Putamen (tissue), 1 donor: ENCODE data around the gene STYXL2.

Experiments
- DNase-seq: peaks from one replicate; pipeline ENCODE4 v3.0.0-alpha.2; 2016; ENCODE audit warnings: low spot score

The STYXL2 gene

DNA sequence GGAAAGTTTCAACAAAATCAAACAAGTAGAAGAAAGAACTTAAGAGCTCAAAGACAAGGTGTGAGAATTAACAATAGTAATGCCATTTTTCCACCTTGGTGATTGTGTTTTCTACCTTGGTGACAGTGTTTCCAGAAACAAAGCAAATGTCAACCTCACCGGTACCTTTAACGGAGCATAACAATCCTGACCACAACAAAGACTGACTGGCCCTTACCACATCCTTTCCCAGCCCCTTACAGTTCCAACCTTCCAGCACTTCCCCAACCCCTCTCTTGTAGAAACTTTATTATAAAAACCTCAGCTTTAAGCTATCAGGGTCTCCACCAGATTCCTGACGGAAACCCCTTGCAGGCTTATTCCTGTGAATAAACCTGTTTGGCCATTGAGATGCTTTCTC, 16.7 kb downstream of the STYXL2 start:
- DNase-seq: no peak

DNA sequence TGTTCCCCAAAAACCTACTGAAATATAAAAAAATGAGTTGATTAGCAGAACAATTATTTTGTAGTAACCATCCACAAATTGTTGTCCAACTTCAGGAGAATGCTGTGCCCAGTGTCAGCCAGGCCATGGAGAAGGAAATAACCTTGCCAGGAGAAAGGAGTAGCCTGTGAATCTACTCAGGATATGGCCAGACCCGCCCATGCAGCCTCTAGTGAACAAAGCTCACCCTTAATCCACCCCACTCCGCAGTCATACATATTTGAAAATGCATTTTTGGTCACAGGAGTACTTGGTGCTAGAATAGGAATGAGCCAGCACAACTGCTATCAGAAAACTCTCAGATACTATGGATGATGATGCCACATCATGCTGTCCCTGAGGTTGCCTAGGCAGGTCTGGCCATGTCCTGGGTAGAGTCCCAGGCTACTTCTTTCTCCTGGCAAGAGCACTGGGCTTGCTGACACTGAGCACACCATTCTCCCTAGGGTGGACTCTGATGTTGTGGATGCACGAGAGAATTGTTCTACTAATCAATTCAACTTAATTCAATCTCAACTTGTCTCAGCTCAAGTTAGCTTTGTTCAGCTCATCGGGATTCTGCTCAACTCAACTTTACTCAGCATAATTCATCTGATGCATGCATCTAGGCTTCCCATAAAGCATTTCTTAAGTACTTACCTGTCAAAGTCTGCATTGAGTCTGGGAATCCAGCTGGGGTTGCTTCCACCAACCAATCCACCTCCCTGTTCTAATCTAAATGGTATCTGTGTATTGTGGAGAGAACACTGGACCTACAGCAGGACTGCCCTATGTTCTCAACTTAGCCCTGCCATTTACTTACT, 18.2 kb downstream of the STYXL2 start:
- no peak for DNase-seq

DNA sequence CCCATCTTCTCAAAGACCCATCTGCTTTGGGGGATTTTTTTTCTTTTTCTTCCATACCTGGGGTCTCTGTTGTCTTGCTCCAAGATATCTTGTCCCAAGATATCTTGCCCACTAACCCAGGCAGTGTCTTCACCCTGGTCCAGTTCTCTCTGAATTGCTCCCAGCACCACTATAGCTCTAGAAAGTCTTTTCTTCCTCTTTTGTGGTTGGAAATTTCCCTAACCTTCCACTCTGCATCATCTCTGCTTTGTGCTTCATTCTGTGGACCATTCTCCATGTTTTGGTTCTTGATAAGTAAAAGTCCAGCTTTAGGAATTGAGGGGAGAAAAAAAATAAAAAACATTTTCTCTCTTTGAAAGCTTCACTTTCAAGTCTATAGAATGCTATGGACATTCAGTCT, 20.9 kb downstream of the STYXL2 start:
- DNase-seq: no peak

DNA sequence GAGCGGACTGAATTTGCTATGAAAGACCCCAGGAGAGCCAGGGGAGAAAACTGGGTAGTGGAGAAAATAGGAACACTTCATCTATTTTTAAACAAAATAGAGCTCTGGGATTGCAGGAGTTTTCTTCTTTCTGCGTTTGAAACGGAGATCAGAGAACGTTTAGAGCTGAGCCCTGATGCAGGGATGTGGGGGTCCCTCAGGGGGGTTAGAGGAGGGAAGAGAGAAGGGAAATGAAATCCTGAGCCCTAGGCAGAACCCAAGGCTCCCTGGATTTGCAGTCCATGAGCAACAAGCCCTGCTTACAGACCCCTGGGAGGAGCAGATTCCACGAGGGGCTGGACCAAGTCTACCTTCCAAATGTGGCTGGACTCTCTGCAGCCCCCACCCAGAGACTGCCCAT, 21.8 kb downstream of the STYXL2 start:
- DNase-seq: no peak

DNA sequence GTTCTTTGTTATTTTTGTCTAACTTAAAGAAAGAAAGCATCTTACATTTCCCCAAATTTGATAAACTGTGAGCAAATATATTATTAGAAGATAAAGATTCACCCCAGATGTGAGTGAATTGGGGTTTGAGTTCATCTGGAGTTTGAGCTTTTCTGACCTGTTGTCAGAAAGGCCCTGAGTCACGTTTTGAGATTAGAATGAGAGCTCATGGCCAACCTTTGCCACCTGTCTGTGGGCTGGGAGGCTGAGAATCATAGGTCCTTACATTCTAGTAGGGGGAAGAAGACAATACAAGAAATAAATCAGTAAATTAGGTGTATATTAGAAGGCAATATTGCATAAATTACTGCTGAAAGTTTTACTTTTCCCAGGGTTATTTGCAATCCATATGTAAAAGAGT, 22.3 kb downstream of the STYXL2 start:
- DNase-seq: no peak

DNA sequence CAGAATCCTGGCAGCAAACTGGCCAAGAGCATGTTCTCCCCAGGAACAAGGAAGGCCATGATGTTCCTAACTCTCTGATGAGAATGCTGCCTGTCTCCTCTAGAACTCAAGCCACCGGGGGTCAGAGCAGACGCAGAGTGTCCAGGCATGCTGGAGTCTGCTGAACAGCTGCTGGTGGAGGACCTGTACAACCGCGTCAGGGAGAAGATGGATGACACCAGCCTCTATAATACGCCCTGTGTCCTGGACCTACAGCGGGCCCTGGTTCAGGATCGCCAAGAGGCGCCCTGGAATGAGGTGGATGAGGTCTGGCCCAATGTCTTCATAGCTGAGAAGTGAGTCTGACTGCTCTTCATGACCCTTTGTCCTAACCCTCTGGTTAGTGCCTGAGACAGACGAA, 23.4 kb downstream of the STYXL2 start:
- no peak for DNase-seq

DNA sequence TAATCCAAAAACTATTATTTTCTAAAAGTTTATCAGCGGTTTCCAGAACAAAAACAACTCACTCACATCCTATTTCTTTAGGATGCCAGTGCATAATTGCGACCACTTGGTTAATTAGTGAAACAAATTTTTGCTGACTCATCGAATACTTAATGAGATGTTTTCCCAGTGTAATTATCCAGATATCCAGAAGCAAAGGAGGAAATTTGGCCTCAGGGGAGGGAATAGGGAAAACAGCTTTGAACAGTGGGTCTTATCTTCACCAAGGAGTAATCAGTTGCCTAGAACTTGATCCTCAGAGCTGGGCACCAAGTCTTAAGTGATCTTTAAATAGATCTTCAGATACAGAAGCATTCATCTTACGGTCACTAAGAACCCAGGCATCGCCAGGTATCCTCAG, 24.3 kb downstream of the STYXL2 start:
- DNase-seq: no peak

DNA sequence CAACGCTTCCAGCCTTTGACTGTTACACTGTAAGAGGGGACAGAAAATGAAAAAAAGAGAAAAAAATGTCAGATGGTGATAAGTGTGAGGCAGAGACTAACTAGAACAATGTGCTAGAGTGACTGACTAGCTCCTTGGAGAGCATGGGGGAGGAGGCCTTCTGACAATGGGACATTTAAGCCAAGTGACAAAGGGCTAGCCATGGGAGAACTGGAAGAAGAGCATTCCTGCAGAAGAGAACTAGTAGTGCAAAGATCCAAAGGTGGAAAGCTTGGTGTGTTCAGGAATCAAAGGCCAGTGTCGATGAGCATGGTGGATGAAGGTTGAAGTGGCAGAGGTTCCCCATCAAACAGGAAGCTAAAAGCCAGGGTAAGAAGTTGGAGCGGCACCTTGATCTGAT, 25.8 kb downstream of the STYXL2 start:
- no peak for DNase-seq

DNA sequence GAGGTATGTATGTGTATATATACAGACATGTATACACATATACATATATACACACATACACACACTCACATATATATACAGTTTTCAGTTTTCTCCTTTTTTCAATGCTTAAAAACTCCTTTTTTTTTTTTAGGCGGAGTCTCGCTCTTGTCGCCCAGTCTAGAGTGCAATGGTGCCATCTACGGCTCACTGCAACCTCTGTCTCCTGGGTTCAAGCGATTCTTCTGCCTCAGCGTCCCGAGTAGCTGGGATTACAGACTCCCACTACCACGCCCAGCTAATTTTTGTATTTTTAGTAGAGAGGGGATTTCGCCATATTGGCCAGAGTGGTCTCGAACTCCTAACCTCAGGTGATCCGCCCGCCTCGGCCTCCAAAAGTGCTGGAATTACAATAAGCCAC, 27.0 kb downstream of the STYXL2 start:
- no peak for DNase-seq

DNA sequence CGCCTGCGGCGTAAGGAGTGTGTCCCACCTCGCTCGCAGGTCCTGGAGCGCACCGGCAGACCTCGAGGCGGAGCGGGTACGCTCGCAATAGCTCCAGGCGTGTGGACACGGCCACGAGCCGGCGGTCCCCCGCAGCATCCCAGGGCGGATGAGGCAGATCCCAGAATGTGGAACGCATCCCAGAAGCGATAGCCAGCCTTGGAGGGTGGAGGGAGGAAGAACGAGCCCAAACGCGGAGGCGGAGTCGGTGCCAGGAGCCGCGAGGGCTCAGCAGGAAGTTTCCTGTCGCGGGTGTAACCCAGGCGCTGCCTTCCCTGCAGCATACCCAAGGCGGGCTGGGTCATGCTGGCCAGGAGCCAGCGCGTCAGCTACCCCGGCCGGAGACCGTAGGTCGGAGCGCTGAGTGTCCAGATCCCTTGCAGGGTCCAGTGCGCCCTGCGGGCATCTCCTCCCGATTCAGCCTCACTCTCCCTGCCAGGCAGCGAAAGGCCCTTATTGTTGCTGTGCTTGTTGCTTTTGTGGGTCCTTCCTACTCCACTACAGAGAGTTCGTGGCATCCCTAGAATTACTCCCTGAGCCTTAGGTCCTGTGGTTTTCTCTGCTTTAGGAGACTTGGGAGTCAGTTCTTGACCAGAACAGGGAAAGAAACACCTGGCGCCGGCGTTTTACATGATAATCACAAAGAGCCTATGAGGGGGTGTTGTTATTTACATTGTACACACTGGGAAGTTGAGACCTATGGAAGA, 27.7 kb downstream of the STYXL2 start:
- no peak for DNase-seq

DNA sequence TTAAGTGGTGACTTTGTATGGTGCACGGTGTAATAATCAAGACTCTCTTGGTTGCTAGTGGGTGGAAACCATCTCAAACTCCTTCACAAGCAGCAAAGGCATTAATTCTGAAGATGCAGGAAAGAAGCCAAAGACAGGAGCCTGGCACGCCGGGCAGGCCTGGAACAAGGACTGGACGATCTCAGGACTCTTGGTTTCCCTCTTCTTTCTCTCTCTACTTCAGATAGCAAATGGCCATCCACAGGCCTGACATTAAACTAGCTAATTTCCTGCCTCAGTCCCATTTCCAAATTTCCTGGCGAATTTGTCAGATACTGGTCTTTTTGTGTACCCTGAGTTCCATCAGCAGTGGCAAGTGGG, 28.2 kb downstream of the STYXL2 start:
- DNase-seq: no peak

DNA sequence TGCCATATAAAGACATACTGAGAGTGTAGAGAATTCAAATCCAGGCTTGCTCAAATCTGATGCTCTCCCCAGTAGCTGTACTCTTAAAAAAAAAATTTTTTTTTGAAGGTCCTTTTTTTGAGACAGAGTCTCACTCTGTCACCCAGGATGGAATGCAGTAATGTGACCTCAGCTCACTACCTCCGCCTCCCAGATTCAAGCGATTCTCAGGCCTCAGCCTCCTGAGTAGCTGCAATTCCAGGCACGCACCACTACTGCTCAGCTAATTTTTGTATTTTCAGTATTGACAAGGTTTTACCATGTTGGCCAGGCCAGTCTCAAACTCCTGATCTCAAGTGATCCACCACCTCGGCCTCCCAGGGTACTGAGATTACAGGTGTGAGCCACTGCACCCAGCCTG, 28.7 kb downstream of the STYXL2 start:
- DNase-seq: no peak

DNA sequence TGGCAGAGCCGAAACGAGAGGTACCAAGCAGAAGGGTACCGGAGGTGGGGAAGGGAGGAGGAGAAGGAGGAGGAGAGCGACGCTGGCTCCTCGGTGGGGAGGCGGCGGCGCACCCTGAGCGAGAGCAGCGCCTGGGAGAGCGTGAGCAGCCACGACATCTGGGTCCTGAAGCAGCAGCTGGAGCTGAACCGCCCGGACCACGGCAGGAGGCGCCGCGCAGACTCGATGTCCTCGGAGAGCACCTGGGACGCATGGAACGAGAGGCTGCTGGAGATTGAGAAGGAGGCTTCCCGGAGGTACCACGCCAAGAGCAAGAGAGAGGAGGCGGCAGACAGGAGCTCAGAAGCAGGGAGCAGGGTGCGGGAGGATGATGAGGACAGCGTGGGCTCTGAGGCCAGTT, 32.4 kb downstream of the STYXL2 start:
- no peak for DNase-seq

DNA sequence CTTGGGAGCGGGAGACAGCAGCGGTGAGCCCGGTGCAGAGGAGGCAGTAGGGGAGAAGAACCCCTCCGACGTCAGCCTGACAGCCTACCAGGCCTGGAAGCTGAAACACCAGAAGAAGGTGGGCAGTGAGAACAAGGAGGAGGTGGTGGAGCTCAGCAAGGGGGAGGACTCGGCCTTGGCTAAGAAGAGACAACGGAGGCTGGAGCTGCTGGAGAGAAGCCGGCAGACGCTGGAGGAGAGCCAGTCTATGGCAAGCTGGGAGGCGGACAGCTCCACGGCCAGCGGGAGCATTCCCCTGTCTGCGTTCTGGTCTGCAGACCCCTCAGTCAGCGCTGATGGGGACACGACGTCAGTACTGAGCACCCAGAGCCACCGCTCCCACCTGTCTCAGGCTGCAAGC, 32.9 kb downstream of the STYXL2 start:
- DNase-seq: no peak

DNA sequence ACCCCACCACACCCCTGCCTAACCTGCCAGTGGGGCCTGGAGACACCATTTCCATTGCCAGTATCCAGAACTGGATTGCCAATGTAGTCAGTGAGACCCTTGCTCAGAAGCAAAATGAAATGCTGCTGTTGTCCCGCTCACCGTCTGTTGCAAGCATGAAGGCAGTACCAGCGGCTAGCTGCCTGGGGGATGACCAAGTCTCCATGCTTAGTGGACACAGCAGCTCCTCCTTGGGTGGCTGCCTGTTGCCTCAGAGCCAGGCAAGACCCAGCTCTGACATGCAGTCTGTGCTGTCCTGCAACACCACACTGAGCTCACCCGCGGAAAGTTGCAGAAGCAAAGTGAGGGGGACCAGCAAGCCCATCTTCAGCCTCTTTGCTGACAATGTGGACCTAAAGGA, 33.4 kb downstream of the STYXL2 start:
- DNase-seq: no peak

DNA sequence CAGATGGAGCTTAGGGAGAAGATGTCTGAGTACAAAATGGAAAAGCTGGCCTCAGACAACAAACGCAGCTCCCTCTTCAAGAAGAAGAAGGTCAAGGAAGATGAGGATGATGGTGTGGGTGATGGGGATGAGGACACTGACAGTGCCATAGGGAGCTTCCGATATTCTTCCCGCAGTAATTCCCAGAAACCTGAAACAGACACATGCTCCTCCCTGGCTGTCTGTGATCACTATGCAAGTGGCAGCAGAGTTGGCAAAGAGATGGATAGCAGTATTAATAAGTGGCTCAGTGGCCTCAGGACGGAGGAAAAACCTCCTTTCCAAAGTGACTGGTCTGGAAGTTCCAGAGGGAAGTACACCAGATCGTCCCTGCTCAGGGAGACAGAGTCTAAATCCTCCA, 33.8 kb downstream of the STYXL2 start:
- no peak for DNase-seq

DNA sequence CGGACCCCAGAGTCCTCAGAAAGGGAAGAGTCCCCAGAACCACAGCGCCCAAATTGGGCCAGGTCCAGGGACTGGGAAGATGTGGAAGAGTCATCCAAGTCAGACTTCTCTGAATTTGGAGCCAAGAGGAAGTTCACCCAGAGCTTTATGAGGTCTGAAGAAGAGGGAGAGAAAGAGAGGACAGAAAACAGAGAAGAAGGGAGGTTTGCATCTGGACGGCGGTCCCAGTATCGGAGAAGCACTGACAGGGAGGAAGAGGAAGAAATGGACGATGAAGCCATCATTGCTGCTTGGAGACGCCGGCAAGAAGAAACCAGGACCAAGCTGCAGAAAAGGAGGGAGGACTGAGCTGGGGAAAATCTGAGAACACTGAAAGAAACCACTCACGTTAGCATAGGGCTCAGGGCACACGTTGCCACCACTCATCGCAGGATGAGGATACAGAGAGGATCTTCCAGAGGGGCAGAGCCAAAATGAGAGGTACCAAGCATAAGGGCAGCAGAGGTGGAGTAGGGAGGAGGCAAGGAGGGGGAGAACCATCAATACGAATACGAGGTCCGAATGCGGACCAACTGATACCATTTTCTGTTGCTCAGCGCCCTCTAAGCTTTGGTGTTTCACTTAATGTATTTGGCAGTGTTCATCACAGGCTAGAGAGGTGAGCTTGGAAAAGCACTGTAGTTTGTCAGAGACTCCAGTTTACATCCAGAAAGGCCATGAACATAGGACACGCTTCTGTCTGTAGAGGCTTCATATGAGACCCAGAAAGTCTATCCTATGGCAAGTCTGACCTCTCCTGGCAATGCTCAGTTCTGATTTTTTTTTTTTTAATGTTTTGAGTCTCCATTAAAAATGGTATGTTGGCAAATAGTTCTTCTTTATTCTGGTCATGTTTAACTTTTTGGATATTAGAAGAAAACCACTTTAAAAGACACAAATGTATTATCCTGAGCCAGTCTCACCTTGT, 34.7 kb downstream of the STYXL2 start:
- DNase-seq: no peak

DNA sequence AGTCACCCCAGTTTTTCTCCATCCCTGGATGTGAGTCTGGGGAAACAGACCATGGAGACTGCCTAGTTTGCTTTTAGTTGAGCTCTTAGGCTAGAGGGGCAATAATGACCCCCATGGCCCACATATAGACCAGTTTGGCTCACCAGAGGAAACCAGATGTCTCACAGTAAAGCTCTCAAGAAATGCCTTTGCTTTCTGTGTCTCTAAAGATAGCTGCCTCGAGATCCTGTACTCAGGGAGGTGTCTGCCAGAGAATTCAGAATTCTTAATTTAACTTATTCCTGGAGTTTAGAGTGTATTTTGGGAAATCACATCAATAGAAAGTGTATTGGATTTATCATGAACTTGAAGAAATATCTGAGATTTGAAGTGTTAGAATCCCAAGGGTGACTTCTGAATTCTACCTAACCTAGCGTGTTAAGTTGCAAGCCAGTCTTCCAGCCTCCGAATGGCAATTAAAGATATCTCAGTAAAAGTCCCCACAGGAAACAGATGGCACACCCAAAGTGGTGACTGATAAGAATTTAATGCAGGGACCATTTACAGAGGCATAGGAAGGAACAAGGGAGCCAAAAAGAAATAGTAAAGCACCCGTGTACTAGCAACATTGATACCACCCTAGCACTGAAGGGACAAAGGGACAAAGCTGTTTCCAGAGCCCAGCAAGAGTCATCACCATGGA, 37.1 kb downstream of the STYXL2 start:
- no peak for DNase-seq

DNA sequence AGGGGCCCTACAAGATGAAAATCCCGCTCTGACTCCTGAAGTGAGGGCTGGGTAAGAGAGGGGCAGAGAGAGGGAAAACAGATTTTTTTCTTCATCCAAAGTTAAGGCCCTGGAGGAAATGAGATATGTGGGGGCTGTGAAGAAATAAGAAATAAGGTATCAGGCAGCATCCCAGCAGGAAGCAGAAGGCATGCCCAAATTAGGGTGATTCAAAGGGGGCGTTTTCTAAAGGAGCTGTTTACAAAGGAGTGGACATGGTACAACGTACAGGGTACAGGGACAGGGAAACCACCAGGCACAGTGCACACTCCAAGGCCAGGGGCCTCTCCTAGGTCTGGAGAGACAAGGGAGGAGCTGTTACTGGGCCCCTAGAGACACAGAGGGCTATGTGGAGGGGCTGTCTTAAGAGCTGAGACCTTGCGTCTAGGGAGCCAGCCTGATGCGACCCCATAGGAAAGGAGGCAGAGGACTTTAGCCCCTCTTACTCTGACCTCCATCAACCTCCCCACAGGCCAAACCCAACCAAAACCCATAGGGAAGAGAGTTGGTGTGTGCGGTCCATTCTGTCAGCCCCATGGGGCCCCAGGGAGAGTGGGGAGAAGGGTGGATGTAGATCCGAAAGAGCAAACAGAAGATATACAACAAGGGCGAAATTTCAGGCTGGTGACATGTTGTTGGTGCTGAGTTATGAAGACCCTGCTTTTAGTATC, 38.6 kb downstream of the STYXL2 start:
- no peak for DNase-seq

DNA sequence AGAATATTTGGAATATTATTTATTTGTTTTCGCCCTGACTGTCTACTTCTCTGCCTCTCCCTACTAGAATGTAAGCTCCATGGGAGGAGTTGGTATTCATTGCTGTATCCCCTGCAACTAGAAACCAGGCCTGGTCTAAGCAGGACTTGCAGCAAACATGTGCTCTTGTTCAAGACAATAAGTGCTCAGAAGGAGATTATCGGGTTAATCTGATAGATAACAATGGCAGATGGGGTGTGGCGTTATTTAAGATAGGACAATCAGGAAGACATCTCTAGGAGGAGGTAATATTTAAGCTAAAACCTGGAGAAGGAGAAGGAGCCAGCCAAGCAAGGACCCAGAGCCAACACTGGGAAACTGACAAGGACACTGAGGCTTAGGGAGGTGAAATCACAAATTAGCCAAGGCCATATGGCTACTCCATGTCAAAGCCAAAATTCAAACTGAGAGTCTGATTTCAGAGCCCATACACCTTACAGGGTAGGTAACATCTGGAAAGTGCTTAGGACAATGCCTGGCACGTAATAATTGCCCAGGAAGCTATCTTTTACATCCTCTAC, 41.5 kb downstream of the STYXL2 start:
- no peak for DNase-seq

DNA sequence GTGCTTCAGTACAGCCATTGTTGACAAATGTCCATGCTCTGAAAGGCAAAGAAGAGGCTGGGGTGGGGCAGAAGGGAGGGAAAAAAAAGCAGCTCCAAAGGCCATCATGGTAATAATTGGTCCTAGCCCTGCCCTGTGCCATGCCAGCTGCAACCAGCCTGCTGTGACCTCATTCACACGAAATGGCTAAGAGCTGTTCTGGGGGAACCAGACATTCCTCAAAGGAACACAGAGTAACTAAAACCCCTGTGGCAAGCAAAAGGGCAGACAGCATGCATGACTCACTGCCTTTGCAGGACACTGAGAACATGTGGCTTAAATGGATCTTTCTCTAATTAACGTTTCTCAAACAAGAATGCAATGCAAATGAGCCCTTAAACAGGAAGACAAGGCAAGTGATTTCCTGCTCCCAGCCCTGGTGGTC, 42.3 kb downstream of the STYXL2 start:
- DNase-seq: no peak
